NCI-H748 treated with DMSO at 0.1 percent for 48 hours (cell line): ENCODE measurements around the gene KLF6.

Source experiments
- DNase-seq: peaks from one replicate; lab custom pipeline; 2025; lab: John Stamatoyannopoulos, UW

The KLF6 gene

DNA sequence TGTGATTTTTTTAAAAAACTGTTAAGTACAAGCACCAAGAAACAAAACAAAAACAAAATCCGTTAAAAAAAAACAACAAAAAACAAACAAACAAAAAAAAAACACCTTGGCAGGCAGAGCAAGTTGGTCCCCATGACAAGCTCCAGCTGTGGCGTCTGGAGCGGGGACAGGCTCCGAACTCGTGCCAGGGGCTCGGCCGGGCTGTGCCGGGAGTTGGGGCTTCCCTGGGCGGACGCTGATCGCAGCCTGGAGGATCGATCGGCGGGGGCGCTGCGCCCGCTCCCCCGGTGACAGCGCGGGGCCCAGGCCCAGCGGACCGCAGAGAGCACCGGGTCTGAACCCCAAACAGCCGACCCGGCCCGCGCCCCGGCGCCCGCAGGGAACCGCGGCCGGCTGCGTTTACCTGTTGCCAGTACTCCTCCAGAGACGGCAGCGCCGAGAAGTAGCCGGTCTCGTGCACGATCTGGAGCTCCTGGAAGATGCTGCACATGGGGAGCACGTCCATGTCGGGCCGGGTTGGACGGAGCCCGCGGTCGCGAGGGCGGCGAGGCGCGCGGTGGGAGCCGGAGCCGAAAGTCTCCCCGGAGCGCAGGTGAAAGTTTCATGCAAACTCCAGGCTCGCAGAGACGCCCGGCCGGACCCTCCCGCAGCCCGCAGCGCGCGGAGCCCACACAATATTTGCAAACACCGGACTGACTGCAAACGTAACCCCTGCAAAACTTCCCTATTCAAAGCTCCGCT is at the start of gene KLF6:
Gene KLF6, minus strand, starts transcription at position 700 of the 741 bp plus-strand sequence. Its CDS starts 195 bp downstream, at position 505.
- no peak for DNase-seq

DNA sequence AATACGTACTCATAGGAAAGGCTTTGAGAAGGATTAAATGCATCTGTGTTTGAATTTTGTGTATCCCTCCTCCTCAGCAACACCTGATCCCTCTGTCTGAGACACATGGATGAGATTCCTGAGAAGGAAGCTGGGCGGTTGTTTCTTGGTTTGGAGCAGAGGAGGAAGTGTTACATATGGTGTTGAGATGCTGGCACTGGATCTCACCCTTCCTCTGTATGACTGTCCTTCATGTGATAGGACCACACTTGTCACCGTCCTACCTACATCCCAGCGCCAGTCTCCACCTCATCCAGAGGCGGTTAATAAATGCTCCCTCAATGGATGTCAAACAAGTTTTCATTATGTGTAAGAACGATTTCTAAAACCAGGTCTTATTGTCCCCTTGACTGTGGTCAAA is 49.4 kb upstream of the KLF6 start:
- DNase-seq, result no peak

DNA sequence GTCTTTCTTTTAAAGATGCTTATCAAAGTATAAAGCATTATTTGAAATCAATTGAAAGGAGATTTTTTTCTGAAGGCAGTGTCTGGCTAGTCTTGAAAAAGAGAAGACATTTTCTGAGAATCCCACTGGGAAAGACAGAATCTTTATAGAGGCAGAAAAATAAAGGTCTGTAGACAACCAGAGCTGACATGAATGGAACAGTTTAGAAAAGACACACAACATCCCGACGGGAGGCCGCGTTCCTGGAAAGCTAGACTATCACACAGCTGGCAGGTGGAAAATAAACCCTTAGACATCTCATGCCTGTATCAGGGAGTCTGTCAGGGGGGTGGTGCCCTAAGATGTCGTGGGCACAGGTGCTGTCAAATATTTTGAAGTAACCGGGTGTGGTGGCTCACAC is 48.0 kb upstream of the KLF6 start:
- DNase-seq, result no peak

DNA sequence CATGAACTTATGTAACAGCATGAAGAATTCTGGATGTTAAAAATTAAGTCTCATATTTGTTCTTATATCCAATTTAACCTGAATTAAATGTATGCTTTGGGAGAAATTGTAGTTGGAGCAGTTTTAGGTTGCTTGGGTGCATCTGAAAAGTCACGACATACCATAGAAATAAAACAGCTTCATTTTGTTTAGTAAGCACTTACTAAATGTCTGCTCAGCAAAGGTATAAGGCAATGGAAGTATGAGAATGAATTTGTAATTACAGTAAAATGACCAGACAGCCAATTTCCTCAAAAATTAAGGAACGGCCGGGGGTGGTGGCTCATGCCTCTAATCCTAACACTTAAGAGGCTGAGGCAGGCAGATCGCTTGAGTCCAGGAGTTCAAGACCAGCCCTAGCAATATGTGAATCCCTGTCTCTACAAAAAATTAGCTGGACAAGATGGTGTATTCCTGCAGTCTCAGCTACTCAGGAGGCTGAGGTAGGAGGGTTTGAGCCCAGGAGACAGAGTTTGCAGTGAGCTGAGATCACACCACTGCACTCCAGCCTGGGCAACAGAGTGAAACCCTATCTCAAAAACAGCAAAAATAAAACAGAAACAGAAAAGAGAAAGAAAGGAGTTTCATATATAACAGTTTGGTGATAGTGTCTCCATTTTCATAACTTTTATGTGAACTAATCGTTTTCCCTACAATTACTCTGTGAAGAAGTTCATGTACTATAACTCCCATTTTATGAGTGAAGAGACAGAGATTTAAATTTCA is 47.2 kb upstream of the KLF6 start:
- no peak for DNase-seq

DNA sequence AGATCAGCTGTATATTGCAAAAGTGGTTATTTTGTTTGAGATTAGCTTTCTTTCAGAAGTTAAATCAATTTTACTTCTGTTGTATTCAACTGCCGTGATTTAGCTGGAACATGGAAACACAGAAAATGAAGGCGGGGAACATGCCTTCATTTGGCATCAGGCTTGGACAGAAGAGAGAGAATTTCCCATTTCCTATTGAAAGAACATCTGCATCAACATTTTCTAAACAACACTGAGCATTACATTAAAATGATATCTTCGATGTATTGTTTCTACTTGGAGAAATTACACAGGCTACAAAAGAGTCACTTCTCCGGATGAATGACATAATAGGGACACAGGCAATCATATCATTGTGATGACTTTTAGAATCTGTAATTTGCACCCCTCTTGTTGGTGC is 46.6 kb upstream of the KLF6 start:
- no peak for DNase-seq

DNA sequence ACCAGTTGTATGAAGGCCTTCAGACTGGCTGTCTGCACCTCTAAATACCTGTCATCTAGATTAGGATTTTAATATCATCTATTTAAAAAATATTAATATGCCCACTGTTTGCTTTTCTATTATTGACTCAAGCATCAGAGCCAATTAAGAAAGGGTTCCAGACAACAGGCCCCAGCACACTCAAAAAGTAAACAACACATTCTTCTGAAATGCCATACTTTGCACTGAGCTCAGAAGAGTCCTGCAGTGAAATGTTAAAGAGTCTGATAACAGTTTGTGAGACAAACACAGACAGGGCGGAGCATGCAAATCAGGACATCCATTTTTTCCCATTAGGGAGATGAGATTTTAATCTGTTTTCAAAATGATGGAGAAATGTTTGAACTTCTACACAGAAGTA is 45.9 kb upstream of the KLF6 start:
- DNase-seq, result no peak

DNA sequence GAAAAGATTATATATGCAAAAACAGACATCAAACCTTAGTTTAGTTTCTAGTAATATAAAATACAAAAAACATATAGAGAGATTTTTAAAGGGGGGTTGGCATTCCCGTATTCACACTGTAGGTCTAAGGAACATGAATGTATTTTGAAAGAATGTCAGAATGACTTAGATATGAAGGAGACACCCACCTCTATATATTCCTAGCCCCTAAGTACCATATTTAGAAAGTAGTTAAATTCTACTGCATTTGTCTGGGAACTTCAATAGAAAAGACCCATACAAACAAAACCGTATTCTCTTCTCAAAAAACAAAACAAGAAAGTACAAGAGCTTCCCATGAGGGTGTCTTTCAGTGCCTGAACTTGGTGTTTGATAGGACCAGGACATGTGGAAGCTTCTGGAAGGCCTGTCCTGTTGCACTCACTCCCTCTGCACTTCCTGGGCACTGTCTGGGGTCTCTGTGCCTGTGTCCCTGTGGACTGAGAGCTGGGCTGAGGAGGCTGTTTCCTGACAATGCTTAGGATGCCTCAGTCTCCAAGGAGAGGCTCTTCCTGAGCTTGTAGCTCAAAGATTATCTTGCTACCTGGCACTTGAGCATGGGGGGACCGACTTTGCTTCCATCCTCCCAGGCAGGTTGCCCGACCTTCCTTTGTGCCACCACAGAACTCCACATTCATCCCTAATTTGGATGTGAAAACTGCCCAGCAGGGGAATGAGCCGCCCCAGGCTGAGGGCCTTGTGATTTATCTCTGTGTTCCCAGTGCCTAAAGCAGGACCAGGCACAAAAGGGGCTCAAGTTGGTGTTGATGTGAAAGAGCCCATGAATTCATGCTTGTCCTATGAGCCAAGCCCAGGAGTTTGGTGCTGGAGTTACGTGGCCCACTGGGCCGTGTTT is 44.4 kb upstream of the KLF6 start:
- no peak for DNase-seq

DNA sequence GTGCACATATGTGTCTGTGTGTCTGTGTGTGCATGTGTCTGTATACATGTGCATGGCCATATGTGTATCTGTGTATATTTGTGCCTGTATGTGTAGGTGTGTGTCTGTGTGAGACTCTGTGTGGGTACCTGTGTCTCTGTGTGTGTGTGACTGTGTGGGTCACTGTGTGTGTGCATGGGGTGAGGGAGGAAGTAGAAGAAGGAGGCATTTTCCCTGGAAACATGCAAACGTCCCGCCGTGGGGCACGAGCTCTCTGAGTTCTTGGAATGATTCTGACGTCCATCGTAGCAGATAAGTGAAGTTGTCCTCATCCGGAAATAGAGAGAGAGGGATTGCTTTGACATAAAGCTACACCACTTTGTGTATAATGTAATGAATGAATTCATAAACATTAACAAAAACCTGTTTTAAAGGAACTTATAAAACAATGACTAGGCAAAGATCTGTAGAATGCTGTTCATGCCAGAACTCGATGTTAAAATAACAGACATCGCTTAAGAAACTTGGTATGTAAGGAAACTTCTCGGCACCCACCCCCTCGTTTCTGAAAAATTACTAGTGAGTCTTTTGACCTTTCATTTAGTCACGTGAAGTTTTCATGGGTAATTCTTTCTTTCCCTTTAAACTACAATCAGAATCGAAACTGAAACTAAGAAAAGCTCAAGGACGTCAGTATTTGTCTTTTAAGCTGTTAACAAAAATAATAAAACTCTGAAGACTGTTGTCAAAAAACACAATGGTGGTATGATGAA is 43.6 kb upstream of the KLF6 start:
- no peak for DNase-seq

DNA sequence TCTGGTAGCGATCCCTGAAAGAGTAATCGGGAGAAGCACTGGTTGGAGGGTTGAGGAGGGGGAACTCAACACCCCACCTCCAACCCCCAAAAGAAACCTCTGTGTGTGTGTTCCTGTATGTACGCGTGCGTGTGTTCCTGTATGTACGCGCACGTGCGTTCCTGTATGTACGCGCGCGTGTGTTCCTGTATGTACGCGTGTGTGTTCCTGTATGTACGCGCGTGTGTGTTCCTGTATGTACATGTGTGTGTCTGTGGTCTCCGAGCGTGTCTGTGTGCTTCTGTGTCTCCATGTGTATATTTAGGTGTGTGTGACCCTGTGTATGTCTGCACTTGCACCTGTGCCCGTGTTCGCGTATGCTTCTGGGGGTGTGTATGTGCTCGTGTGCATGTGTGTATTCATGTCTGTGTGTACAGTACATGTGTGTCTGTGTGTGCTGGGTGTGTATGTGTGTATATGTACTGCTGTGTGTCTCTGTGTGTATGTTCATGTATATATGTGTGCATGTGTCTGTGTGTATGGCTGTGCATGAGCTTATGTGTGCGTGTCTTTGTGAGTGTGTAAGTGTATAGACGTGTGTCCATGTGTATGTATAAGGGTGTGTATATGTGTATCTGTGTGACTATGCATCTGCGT is 42.9 kb upstream of the KLF6 start:
- no peak for DNase-seq

DNA sequence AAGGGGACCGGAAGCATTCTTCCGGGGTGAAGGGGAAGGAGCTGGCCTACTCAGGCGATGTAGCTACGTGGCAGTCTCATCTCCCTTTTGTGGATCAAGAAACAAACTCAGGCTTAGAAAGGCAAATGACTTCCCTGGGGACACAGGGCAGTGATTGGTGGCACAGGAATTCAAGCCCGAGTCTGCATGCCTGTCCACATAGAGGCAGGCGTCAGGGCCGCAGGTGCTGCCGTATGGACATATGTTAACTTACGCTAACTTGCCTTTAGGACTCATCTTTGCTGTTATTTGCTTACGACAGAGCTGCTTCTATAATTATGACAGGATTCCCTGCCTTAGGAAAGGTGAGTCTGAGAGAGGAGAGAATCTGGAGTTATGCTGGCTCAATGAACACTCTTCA is 42.3 kb upstream of the KLF6 start:
- DNase-seq, result no peak

DNA sequence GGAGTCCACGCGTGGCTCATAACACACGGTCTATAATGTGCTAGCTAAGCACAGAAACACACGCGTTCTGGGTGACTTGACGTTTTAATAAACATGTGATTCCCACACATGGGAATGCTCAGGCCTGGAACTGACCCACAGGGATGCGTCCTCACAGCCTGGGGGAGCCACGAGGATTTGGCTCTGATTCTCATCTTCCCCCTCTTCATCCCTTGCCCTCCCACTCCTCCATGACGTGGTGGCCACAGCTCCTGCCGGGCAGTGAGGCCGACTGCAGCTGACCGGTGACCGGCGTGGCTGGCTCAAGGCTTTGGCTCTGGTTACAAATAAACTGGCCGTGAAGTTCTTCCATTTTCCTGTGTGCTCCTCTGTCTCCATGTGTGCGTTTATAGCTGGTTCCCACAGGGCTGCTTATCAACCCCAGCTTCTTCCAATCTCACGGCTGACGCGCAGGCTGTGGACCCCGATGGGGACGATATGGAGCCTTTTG is 40.9 kb upstream of the KLF6 start:
- DNase-seq, result no peak

DNA sequence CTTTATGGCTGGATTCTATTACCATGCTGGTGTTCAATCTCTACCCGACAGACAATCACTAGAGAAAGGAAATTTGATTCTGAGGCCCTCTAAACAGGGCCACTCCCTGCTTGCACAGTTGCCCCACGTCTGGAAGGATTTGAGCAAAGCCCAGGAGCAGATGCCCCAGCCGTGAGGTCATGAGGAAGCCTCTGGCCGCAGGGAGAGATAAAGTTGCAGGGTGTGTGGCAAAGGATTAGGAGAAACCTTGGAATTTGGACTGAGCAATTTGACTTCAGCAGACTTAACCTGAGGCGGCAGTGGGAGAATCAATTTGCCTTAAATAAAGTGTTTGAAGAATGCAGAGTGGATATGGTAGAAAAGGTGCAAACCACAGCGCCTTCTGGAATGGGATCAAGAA is 40.2 kb upstream of the KLF6 start:
- DNase-seq, result no peak

DNA sequence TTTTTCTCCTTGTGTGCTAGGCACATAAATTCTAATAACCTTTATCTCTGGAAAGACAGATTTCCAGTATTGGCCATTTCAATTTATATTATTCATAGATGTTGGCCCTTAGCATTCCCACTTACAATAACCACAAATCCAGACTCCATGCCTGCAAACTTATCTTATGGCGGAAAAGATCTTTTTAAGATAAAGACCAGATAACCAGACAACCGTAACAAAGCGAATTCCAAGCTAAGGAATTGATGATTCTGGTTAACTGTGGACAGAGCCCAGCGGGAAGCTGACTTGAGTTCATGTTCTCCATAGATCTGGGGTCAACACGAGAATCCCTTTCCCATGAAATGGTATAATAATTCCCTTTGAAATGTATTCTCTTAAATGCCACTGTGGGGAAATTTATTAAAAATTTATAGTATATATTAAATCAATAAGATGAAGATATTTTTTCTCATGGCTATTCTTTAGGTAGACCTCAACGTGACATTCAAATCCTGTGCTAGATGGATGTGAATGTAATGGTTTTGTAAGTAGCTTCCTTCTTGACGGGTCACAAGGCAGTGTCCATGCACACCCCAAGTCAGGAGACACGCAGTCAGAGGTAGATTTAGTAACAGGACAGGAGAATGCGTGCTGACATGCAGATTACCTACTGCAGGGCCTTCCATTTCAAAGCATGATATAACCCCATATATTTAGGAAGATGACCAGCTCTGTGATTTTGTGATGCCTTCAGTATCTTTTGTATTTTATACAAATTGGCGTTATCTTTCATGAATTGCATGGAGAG is 37.7 kb upstream of the KLF6 start:
- DNase-seq, result no peak

DNA sequence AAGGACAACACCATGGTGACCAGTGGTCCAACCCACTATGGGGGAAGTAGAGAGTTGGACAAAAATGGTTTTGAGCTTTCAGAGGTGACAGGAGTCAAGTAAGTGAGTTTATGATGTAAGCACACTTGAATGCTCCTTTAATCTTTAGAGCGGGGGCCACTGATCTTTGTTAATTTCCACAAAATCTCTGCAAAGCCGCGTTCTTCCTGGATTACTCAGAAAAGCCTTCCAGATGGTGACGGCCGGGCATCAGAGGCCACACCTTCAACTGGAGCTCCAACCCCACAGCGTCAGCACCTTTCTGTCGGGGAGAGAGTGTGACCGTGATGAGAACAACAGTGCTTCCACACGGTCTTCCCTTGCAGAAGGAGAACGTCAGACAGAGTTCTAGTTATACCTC is 35.2 kb upstream of the KLF6 start:
- no peak for DNase-seq

DNA sequence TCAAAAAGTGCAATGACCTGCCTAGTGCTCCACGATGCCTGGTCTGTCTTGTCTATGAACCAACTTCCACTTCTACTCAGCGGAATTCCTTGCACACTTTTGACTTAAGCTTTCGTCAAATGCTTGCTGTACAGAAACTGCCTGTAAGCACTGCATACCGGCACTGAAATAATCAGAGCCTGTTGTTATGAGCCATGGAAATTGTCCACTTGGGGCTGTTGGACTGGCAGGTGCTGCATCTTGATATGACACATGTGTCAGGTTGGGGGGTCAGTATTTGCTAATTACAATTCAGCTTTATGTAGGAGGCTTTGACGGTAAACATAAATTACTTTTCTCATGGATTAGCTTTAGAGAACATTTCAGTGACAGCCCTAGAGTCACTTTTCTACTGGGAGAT is 32.0 kb upstream of the KLF6 start:
- DNase-seq, result no peak

DNA sequence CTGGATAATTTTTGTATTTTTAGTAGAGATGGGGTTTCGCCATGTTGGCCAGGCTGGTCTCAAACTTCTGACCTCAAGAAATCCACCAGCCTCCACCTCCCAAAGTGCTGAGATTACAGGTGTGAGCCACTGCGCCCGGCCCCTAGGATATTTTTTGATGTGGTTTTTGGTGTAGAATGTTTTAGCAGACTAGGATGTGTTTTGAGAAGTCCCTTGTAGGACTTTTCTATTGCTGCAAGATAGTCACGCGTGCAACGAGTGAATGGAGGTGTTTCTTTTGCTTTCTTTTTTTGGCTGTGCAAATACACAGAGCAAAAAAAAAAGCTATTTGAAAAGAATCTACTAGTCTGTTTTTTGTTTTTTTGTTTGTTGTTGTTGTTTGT is 29.8 kb upstream of the KLF6 start:
- no peak for DNase-seq

DNA sequence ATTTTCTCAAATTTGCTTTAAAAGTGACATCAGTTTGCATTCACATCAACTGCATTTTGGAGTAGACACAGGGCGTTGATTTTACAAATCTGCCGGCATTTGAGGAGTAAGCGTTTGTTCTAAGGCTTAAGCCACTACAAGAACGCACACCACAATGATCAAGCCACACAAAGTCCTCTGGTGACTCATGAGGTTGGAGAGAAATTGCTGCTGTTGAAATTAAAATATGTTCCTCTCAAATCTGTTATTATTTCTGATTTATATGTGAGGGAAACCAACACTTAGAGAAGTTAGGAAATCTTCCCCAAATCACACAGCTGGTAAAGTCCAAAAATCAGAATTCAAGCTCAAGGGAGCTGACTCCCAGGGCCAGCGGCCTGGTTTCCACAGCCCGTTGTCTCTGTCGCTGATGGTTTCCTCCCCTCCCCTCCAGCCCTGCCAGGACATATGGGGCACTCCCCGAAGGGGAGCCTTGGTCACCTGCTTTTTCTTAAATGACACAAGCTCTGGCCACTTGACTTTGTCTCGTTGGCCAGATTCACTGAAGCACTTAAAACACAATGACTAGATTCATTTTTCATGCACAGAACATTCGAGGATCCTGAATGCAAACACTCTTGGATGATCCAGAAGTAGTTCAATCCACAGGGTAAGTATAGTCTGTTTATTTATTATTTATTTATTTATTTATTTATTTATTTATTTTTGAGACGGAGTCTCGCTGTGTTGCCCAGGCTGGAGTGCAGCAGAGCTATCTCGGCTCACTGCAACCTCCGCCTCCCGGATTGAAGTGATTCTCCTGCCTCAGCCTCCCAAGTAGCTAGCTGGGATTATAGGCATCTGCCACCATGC is 29.2 kb upstream of the KLF6 start:
- DNase-seq, result no peak

DNA sequence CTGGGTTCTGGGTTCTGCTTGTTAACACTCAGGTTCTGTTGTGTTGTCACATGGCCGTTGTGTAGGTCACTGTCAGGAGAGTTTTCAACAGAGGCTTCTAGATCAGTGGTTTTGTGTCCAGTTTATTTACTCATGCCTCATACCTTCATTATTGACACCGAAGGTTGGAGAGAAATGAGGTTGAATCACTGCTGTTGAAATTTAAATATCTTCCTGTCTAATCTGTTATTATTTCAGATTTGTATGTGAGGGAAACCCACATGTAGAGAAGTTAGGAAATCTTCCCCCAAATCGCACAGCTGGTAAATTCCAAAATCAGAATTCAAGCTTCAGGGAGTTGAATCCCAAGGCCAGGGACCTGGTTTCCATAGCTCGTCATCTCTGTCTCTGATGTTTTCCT is 28.3 kb upstream of the KLF6 start:
- no peak for DNase-seq

DNA sequence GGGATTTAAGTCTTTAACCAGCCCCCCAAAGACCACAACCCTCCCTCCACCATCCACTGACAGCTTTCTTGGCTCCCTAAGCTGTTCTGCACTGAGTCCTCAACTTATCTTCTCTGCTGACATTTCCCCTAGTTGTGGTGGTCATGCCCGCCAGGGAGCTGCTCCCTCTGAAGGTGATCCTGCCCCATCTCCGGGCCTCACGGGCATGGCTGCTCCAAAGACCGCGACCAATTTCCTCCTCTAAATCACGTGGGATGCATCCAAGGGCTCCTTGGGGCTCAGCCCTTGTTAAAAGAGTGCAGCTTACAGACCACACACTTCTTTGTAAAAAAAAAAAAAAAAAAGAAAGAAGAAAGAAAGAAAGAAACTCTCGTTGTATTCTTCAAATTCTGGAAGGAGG is 27.1 kb upstream of the KLF6 start:
- no peak for DNase-seq
